HCT116 (cell line): ENCODE measurements around the gene NDRG3. TPM values are rescaled to one million over a fixed set of nuclear protein-coding genes. Genes with fewer than 3 reads are reported as not detected.
"Not testable (repeated sequence)": the region's sequence is repeated elsewhere in the genome, so short reads cannot be mapped to it uniquely, and the experiment has no call there.

Experiments
- ATAC-seq: fragments of 200-7000 bp; cut with Tn5 transposase; 2 replicates; pipeline ENCODE4 v1.9.1; 2020; ENCODE audit warnings: mild to moderate bottlenecking, moderate library complexity
- BruUV-seq: library from RNA; stranded (reverse); fragments of 400-500 nt; replicated peaks from 2 replicates; lab custom pipeline; 2021; lab: Mats Ljungman, UMichigan
- CTCF ChIA-PET: fragments of 300-600 bp; sonication (Branson Sonifier 250); formaldehyde crosslinking; loops from one replicate; lab custom pipeline; 2021; ENCODE audit warnings: antibody characterized with exemption; lab: Charles Lee
- POLR2A ChIA-PET: fragments of 300-600, 350-600 bp; sonication (Branson Sonifier 250); formaldehyde crosslinking; loops from one replicate; lab custom pipeline; 2021; ENCODE audit warnings: antibody characterized with exemption; lab: Charles Lee
- RAD21 ChIA-PET, 2 experiments: fragments of 300-600 bp; sonication (Branson Sonifier 250); formaldehyde crosslinking; loops; one replicate each; lab custom pipeline; 2023; ENCODE audit warnings: low total read pairs in 2 of 2; ENCODE audit not compliant: uncharacterized antibody in 2 of 2, unreplicated experiment in 2 of 2, low non-redundant PET in 1 of 2; lab: Charles Lee
- DNase-seq: peaks from one replicate; pipeline ENCODE4 v3.0.0-alpha.2; 2010; ENCODE audit warnings: low read depth, low spot score
- H2AFZ ChIP-seq: fragments of 200-600 bp; shearing (Covaris generic), sonication (generic); 2 replicates; pipeline ENCODE4 v1.6.1; 2017; ENCODE audit warnings: low read depth, mixed run types, mixed read lengths, antibody characterized with exemption, low read length; ENCODE audit not compliant: poor library complexity, severe bottlenecking
- H3K27ac ChIP-seq: 2 replicates; pipeline ENCODE4 v1.5.1; 2012; ENCODE audit warnings: low read depth, low read length
- H3K27me3 ChIP-seq: fragments of 200-600 bp; sonication (generic); 2 replicates; pipeline ENCODE4 v1.6.1; 2016; ENCODE audit warnings: mixed run types, low read length, mixed read lengths; ENCODE audit not compliant: insufficient read depth
- H3K36me3 ChIP-seq, 2 experiments: fragments of 200-500 bp in 1 of 2; fragments of 200-600 bp in 1 of 2; sonication (Bioruptor generic) in 1 of 2; sonication (generic) in 1 of 2; 2 replicates each; pipeline versions ENCODE4 v1.5.1 to v1.6.1; 2014 to 2016; ENCODE audit warnings: low read length in 2 of 2, inconsistent platforms in 1 of 2, mixed read lengths in 1 of 2, mixed run types in 1 of 2; ENCODE audit not compliant: insufficient read depth in 2 of 2, control insufficient read depth in 1 of 2
- H3K4me1 ChIP-seq, 2 experiments: fragments of 200-600 bp in 1 of 2; sonication (generic) in 1 of 2; 2 replicates each; pipeline versions ENCODE4 v1.5.1 to v1.6.1; 2012 to 2017; ENCODE audit warnings: low read length in 2 of 2, inconsistent platforms in 1 of 2, mild to moderate bottlenecking in 1 of 2, mixed read lengths in 1 of 2, mixed run types in 1 of 2, moderate library complexity in 1 of 2; ENCODE audit not compliant: insufficient read depth in 2 of 2, control insufficient read depth in 1 of 2
- H3K4me2 ChIP-seq: fragments of 200-600 bp; sonication (generic); 2 replicates; pipeline ENCODE4 v1.6.1; 2017; ENCODE audit warnings: mixed run types, low read length, mixed read lengths
- H3K4me3 ChIP-seq, 2 experiments: fragments of 200-600 bp in 1 of 2; sonication (generic) in 1 of 2; replicated peaks in 1 of 2; 2 replicates each; pipeline ENCODE4 v1.5.1; 2011 to 2016; ENCODE audit warnings: low read length in 2 of 2, control low read depth in 1 of 2, low read depth in 1 of 2, mild to moderate bottlenecking in 1 of 2, mixed read lengths in 1 of 2, mixed run types in 1 of 2
- H3K79me2 ChIP-seq: fragments of 200-600 bp; sonication (generic); 2 replicates; pipeline ENCODE4 v1.6.1; 2017; ENCODE audit warnings: mild to moderate bottlenecking, mixed run types, low read length, moderate library complexity, mixed read lengths; ENCODE audit not compliant: insufficient read depth
- H3K9ac ChIP-seq: fragments of 200-600 bp; sonication (generic); 2 replicates; pipeline ENCODE4 v1.6.1; 2016; ENCODE audit warnings: low read length, mixed read lengths
- H3K9me2 ChIP-seq: fragments of 200-600 bp; sonication (generic), shearing (Covaris generic); 2 replicates; pipeline ENCODE4 v1.6.1; 2017; ENCODE audit warnings: mixed run types, mild to moderate bottlenecking, moderate library complexity; ENCODE audit not compliant: insufficient read depth
- H3K9me3 ChIP-seq, 2 experiments: fragments of 200-500 bp in 1 of 2; fragments of 200-600 bp in 1 of 2; sonication (Bioruptor generic) in 1 of 2; sonication (generic) in 1 of 2; 2 replicates each; pipeline ENCODE4 v1.6.1; 2014 to 2017; ENCODE audit warnings: low read length in 2 of 2, mixed read lengths in 2 of 2, inconsistent platforms in 1 of 2, low read depth in 1 of 2, mild to moderate bottlenecking in 1 of 2, mixed run types in 1 of 2, moderate library complexity in 1 of 2; ENCODE audit not compliant: control insufficient read depth in 1 of 2, insufficient read depth in 1 of 2
- H4K20me1 ChIP-seq: fragments of 200-600 bp; sonication (generic), shearing (Covaris generic); 2 replicates; pipeline ENCODE4 v1.6.1; 2017; ENCODE audit warnings: mixed run types, mild to moderate bottlenecking, moderate library complexity; ENCODE audit not compliant: insufficient read depth
- POLR2A ChIP-seq: IDR thresholded peaks from 2 replicates; pipeline ENCODE4 v1.7.0; 2011; ENCODE audit warnings: borderline replicate concordance; ENCODE audit not compliant: insufficient read depth, insufficient read length; ENCODE audit errors: extremely low read depth
- ZFX ChIP-seq: fragments of 450-650 bp; IDR thresholded peaks from 2 replicates; pipeline ENCODE4 v1.6.1; 2017
- intact Hi-C: fragments of 100-400 bp; cut with micrococcal nuclease; formaldehyde crosslinking; loops from 2 replicates; pipeline ENCODE4 v1.10.0; 2022
- total RNA-seq: library from RNA; stranded (reverse); gene quantifications from one replicate; pipeline ENCODE4 v1.2.1, GENCODE V29; 2021; ENCODE audit not compliant: unreplicated experiment
- TF ChIP-seq, protein P1 (sequence below): IDR thresholded peaks from 2 replicates; pipeline ENCODE4 v1.6.1; 2012

NDRG3 gene
- total RNA-seq, 1 experiment from 2014 or later: 29.3 TPM

DNA sequence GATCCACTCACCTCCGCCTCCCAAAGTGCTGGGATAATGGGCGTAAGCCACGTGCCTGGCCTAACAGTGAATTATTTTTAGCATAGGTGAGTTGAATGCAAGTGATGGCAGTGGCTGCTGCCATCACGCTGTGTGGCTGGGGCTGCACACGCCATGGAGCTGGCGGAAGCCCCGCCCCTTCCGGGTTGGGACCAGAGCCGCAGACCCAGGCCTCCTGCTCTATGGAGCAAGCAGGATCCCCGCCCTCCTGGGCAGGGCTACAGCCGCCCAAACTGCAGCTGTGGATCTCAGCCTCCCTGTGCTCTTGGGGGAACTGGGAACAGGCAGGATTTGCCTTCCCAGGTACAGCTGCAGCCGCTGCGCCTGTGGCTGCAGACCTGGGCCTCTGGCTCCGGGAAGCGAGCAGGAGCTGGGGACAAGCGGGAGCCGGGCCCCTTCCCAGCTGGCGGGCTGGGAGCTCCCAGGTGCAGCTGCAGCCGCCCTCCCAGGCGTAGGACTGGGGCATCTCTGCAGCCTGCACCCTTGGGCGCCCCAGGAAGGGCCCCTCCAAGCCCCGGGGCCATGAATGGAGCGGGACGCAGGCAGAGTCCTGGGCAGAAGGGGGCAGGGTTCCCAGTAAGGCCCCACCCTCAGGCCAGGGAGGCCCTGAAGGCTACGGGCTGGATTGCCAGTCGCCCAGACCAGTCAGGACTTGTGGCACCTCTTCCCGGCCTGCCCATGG, 69.0 kb downstream of the NDRG3 start:
- Histone ChIP-seq H3K9ac (no peak overlapping the region), H4K20me1 (no peaks in the 10 kb centered on the region), H3K27ac (no peak overlapping the region; the same call in 1 of the 2 replicates), H3K9me2 (no peaks in the 10 kb centered on the region), H3K27me3 (no peaks in the 10 kb centered on the region), H3K36me3 (peaks cover 4 to 6% of the 10 kb centered on the region in 2 experiments; a peak in 2 of 4 replicates), H3K9me3 (no peaks in the 10 kb centered on the region), H3K79me2 (no peaks in the 10 kb centered on the region), H3K4me3 (no peak overlapping the region), H3K4me1 (no peaks in the 10 kb centered on the region), H2AFZ (no peak overlapping the region), H3K4me2 (no peak overlapping the region)
- intact Hi-C loops: no loop called here
- POLR2A ChIA-PET: no interaction called here
- DNase-seq (peak; percentile 4), ATAC-seq (peak; percentile 96)
- RAD21 ChIA-PET: no interaction called here
- CTCF ChIA-PET: no interaction called here
- BruUV-seq: no TSS peak
- TF ChIP-seq, protein P1, sequence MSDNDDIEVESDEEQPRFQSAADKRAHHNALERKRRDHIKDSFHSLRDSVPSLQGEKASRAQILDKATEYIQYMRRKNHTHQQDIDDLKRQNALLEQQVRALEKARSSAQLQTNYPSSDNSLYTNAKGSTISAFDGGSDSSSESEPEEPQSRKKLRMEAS: no peak
- TF ChIP-seq ZFX (peak; percentile 42; the same call in 1 of the 2 replicates), POLR2A (peak; percentile 93)

DNA sequence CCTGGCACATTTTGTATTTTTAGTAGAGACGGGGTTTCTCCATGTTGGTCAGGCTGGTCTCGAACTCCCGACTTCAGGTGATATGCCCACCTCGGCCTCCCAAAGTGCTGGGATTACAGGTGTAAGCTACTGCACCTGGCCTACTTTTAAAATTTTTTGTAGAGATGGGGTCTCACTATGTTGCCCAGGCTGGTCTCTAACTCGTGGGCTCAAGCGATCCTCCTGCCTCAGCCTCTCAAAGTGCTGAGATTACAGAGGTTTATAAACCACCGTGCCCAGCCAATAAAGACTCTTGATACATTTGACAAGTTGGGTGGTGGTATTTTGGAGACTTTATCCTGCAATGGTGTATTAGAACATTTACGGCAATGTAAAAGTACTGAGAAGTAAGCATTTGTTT, 70.3 kb downstream of the NDRG3 start:
- H3K4me2 ChIP-seq, H3K27me3 ChIP-seq, H3K9me3 ChIP-seq, POLR2A ChIA-PET, H2AFZ ChIP-seq, H3K36me3 ChIP-seq, BruUV-seq, H3K9ac ChIP-seq, H4K20me1 ChIP-seq, H3K4me1 ChIP-seq, H3K27ac ChIP-seq, CTCF ChIA-PET, RAD21 ChIA-PET, ATAC-seq, H3K4me3 ChIP-seq, DNase-seq, intact Hi-C loops, H3K79me2 ChIP-seq, H3K9me2 ChIP-seq: not testable (repeated sequence)
